HG03159 (cell line): ENCODE results near the gene OR2V1.
"Not testable (repeated sequence)": the region's sequence is repeated elsewhere in the genome, so short reads cannot be mapped to it uniquely, and the experiment has no call there.

Experiments used
- ATAC-seq: cut with Tn5 transposase; IDR thresholded peaks from one replicate; pipeline ENCODE4 v1.9.1; 2021; ENCODE audit warnings: mild to moderate bottlenecking, moderate library complexity; ENCODE audit not compliant: unreplicated experiment

Gene OR2V1, protein sequence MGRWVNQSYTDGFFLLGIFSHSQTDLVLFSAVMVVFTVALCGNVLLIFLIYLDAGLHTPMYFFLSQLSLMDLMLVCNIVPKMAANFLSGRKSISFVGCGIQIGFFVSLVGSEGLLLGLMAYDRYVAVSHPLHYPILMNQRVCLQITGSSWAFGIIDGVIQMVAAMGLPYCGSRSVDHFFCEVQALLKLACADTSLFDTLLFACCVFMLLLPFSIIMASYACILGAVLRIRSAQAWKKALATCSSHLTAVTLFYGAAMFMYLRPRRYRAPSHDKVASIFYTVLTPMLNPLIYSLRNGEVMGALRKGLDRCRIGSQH

DNA sequence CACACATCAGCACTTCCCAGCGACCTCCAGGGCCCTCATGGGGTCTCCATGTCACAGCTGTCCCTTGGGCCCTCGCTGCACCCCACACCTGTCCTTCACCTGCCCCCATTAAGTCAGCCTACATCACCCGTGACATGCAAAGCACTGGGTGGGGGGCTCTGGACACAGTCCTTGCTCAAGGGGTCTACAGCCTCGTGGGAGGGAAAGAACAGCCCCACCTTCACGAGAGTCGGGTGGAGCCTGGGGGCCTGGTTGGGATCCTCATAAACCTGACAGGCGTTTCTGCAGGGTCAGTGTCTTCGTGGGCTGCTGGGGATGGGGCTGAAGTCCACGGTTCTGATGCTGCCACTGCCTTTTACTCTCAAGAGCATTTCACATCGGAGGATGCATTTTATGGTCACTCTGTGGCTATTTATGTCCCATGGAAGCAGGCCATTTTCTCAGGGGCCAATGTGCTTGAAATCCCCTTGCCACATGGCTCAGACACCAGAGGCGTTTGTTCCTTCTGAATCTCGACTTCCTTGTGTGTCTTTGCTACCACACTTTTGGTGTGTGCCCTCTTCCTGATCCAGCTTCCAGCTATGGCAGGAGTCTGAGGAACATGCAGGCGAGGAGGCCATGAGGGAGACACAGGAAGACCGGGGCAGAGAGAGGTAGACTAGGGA is at the start of gene OR2V1:
Gene OR2V1, minus strand, starts transcription at position 338 of the 665 bp plus-strand sequence. CDS start 5,865 bp downstream, outside the sequence.
- ATAC-seq: no peak

DNA sequence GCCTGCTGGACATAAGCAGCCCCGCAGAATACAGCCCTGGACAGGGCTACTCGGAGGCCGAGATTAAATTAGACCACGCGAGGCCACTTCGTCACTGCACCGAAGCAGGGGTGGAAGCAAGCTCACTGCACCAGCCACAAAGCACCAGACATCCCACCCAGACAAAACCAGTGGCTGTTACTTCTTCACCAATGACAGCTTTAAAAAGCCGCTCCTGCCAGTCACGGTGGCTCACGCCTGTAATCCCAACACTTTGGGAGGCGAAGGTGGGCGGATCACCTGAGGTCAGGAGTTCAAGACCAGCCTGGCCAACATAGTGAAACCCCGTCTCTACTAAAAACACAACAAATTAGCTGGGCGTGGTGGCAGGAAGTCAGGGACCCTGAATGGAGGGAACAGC is 46.6 kb upstream of the OR2V1 start:
- ATAC-seq: not testable (repeated sequence)

DNA sequence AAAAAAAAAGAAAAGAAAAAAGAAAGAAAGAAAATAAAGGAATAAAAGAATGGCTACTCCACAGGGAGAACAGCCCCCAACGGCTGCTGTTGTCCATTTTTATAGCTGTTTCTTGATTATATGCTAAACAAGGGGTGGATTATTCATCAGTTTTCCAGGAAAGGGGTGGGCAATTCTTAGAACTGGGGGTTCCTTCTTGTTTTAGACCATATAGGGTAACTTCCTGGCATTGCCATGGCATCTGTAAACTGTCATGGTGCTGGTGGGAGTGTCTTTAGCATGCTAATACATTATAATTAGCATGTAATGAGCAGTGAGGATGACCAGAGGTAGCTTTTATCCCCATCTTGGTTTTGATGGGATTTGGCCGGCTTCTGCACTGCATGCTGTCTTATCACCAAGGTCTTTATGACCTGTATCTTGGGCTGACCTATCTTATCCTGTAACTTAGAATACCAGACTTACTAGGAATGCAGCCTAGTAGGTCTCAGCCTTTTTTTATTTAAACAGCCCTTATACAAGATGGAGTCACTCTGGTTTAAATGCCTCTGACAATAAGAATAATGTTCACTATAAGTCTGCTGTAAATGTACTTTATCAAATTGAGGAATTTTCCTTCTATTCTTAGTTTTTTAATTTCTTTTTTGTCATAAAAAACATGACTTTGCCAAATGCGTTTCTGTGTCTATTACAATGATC is 45.4 kb upstream of the OR2V1 start:
- no peak for ATAC-seq

DNA sequence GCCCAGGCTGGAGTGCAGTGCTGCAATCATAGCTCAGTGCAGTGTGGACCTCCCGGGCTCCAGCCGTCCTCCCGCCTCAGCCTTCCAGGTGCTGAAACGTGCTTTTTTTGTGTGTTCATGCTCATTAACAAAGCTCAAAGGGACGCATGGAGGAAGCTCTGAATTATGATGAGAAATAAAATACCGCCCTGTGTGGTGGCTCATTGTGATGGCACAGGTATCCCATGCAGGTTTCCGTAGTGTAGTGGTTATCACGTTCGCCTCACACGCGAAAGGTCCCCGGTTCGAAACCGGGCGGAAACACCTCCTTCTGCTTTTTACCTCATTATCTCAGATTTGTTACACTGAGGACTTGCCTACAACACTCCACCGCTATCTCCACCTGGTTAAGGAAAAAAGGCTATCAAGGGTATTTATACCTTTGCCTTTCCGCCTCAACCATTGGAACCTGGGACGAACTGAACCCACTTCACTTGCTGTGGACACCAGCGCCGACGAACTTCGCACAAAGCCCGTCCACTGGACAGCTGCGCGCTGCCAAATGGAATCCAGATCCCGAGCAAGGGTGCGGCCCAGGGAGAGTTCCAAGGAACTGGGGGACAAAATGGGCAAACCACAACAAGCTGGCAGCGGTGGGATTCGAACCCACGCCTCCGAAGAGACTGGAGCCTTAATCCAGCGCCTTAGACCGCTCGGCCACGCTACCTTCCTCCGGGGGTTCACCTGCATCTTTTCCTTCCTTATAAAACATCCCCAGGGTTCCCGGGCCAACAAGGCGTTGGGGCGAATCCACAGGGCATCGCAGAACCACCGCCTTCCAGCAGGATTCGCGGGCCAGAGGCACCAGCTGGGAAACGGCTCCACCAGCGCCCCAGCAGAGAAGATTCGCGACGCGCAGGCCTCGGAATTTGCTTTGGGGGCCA is 42.7 kb upstream of the OR2V1 start:
- peak; percentile 44 for ATAC-seq

DNA sequence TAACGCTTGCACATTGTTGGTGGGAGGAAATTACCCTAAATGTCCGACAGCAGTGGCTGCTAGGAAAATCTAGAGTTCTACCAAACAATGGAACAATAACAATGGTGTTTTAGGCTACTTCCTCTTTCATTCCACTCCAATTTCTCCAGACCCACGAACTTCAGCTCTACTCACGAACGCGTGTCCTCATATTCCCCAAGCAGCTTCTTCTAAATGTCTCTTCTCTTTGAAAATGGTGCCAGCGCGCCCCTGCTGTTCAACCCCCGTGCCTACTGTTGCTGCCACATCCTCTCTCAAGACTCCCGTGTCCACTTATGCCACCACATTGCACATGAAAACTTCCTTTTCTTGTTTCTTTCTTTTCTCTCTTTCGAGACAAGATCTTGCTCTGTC is 42.1 kb upstream of the OR2V1 start:
- peak; percentile 26 for ATAC-seq

DNA sequence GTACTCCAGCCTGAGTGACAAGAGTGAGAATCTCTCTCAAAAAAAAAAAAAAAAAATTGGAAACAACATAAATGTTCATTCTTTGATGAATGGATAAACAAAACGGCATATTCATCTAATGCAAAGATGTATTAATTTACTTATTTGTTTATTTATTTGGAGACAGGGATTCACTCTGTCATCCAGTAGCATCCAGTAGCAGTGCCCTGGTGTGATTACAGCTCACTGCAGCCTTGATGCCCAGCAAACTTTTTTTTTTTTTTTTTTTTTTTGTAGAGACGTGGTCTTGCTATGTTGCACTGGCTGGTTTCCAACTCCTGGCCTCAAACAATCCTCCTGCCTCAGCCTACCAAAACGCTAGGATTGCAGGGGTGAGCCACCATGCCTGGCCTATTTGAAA is 40.8 kb upstream of the OR2V1 start:
- ATAC-seq: no peak

DNA sequence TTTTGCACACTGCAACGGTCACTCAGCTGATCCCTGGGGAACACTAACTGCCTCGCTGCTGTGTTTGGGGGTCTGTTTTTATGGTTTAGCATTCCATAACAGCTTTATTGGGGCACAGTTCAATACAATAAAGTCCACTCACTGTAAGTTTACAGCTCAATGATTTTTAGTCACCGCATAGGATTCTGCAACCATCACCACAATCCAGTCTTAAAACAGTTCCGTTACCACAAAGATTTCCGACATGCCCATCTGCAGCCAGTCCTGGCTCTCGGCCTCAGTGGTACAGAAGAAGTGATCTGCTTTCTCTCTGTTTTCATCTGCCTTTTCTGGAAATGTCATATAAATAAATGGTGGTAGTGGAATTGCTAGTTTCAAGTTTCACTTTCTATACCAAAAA is 40.0 kb upstream of the OR2V1 start:
- ATAC-seq: no peak

DNA sequence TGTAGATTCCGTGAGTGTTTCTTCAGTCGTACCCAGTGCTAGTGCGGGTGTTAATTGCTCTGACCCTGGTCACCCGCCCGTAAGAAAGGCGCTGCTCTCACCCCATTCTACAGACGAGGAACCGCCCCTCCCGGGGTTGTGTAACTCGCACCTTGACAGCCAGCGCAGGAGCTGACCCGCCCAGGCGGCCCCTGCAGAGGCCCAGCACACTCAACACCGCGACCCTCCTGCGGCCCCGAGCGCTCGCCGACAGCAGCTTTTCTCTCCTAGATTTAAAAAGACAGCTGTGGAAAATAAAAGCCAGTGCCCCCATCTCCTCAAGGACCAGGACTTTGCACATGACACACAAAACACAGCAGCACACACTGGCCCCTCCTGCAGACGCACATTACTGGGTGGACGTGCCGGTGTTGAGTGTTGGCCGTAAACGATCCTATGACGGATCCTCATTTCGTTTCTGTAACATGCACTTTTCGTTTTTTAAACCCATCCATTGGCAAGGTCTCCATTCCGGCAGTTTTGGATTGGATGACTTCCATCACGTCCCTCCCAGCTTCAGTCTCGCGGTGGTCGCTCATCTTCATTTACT is 39.4 kb upstream of the OR2V1 start:
- no peak for ATAC-seq

DNA sequence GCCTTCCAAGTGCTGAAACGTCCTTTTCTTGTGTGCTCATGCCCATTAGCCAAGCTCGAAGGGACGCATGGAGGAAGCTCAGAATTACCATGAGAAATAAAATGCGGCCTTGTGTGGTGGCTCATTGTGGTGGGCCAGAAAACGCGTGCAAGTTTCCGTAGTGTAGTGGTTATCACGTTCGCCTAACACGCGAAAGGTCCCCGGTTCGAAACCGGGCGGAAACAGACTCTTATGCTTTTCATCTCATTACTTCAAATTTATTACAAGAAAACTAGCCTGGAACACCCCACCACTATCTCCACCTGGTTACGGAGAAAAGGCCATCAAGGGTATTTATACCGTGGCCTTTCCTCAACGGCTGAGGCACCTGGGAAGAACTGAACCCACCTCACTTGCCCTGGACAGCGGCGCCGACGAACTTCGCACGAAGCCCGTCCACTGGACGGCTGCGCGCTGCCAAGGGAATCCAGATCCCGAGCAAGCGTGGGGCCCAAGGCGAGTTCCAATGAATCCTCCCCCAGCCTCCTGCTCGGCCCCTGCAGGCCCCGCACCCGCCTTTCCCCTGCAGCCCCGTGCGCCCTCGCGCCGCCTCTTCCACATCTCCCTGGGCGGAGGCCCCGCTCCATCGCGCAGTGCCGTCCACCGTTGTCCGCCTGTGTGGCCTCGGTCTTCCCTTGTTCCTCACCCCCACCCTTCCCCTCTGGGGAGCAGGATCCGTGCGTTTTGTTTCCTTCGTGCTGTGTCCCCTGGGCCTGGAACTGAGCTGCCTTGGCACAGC is 38.7 kb upstream of the OR2V1 start:
- ATAC-seq: peak; percentile 36

DNA sequence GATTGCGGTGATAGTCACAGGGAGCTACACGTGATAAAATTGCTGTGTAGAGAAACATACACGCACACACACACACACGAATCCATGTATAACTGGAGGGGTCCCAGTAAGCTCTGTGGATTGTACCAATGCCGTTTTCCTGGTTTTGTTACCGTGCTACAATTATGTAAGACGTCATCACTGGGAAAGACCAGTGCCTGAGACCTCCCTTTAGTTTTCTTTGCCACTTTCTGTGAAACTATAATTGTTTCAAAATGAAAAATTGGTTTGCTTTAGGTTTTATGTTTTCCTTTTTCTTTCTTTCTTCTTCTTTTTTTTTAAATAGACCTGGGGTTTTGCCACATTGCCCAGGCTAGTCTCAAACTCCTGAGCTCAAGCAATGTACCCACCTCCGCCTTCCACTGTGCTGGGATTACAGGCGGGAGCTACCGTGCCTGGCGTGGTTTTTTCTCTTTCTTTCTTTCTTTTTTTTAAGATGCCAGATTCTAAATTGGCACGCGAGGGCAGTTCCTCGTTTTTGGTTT is 37.7 kb upstream of the OR2V1 start:
- no peak for ATAC-seq

DNA sequence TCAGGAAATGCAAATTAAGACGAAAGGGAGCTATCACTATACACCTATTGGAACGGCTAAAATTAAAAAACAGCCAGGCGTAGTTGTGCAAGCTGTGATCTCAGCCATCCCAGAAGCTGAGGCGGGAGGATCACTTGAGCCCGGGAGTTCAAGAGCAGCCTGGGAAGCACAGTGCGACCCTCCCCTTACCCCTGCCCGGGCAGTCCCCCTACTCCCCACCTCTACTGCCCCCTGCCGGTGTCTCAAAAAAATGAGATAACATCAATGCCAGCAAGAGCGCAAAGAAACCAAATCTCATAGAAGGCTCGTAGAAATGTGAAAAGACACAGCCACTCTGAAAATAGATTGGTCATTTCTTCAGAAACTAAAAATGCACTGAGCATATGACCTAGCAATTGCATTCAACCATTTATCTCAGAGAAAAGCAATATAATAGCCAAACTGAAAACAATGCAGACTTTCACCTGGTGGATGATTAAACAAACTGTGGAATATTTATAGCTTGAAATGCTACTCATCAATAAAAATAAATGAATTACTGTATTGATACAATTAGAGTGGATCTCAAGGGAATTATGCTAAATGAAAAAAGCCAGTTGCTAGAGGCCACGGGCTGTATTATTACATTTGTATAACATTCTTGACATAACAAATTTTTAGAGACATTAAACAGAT is 37.0 kb upstream of the OR2V1 start:
- ATAC-seq: no peak

DNA sequence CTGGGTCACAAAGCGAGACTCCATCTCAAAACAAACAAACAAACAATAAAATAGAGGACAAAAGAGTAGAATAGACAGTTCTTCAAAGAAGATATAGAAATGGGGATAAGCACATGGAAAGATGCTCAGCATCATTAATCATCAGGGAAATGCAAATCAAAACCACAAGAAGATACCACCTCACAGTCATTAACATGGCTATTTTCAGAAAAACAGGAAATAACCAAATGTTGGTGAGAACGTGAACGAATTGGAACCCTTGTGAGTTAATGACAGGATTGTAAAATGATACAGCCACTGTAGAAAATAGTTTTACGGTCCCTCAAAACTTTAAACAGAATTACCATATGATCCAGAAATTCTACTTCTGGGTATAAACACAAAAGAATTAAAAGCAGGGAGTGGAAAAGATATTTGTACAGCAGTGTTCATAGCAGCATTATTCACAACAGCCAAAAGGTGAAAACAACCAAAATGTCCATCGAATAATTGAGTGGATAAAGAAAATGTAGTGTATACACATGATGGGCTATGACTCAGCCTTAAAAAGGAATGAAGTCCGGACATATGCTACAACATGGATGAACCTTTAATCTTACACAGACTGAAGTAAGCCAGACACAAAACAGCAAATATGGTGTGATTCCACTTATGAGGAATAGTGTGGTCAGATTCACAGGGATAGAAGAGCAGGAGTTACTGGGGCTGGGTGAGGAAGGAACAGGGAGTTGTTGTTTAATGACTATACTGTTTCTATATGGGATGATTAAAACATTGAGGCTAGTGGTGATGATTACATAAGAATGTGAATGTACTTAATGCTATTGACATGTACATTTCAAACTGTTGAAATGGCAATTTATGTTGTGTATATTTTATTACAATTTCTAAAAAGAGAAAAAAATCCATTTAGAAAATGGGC is 36.1 kb upstream of the OR2V1 start:
- no peak for ATAC-seq

DNA sequence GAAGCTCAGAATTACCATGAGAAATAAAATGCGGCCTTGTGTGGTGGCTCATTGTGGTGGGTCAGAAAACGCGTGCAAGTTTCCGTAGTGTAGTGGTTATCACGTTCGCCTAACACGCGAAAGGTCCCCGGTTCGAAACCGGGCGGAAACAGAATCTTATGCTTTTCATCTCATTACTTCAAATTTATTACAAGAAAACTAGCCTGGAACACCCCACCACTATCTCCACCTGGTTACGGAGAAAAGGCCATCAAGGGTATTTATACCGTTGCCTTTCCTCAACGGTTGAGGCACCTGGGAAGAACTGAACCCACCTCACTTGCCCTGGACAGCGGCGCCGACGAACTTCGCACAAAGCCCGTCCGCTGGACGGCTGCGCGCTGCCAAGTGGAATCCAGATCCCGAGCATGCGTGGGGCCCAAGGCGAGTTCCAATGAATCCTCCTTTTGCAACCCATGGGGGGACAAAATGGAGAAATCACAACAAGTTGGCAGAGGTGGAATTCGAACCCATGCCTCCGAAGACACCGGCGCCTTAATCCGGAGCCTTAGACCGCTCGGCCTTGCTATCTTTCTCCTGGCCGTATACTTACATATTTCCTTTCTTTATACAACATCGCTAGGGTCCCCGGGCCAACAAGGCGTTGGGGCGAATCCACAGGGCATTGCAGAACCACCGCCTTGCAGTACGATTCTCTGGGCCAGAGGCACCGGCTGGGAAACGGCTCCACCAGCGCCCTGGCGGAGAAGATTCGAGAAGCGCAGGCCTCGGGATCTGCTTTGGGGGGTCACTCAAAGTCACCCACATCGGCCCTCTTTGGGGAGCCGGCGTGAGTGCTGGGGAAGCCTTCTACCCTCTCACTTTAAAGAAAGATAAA is 33.3 kb upstream of the OR2V1 start:
- no peak for ATAC-seq

DNA sequence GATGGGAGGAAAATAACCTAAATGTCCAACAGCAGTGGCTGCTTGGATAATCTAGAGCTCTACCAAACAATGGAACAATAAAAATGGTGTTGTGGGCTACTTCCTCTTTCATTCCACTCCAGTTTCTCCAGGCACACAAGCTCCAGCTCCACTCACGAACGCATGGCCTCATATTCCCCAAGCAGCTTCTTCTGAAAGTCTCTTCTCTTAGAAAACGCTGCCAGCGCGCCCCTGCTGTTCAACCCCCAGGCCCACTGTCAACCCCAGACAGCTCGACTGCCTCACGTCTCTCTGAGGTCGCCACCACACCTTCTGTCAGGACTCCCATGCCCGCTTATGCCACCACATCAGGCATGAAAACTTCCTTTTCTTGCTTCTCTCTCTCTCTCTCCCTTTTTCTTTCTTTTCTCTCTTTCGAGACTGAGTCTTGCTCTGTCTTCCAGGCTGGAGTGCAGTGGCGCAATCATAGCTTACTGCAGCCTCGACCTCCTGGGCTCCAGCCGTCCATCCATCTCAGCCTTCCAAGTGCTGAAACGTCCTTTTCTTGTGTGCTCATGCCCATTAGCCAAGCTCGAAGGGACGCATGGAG is 32.6 kb upstream of the OR2V1 start:
- ATAC-seq: no peak

DNA sequence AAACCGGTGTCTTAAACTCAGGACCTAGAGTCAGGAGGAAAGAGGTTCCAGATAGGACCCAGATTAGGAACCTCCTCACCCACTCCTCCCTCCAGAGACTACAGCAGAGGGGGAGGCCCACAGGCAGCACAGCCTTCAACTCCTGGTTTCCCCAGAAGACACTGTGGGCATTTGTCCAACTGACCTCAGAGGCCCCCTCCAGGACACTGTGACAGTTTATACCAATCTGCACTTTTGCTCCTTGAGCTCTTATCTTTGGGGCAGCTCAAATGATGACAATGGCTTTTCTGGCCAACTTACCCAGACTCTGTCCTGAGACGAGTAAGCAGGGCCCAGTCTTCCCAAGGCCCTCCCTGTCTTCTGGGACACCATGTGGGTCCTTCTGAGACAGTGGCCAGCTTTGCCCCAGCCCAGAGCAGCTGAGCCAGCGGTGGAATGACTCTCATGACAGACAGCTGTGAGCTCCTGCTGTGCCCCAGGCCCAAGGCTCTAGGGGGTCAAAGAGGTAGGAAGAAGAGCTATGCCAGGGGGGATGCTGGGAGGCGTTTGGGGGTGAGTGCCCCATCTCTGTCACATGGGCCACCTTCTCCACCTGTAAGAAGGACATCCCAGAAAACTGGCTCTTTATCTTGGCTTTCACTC is 30.7 kb upstream of the OR2V1 start:
- ATAC-seq: no peak
